Measurements from ENCODE around the gene TRIM60.

The TRIM60 gene

DNA sequence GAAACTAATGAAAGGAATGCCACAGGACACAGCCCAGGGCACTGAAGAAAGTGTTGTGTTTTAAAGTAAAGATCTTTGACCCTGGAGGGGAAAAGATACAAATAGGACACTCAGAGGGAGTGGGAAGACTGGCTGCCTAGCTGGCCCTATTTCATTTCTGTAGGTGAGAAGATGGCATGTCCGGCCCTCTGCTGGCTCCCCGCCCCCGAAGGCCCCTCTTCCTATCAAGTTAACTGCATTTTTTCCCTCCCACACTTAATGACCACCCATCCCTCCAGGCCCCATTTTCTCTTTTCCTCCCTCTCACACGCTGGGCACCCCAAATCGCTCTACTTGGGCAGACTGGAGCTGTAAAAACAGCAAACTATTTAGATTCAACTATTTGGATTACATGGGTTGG is 16.4 kb downstream of the TRIM60 start:
- Histone ChIP-seq H3K4me3 (ENCODE audit: low read depth, low read length) (no peak overlapping the region), H3K27ac (ENCODE audit: extremely low read depth, low read depth, low read length) (no peak overlapping the region), H3K36me3 (ENCODE audit: control insufficient read depth in 2 of 2, insufficient read depth in 1 of 2, low read length in 2 of 2) (no peaks in the 10 kb centered on the region), H3K9me3 (ENCODE audit: control insufficient read depth, insufficient read depth, low read depth, low read length) (no peaks in the 10 kb centered on the region), H3K4me1 (ENCODE audit: control insufficient read depth, insufficient read depth, low read length) (no peaks in the 10 kb centered on the region)
- no peak for TF ChIP-seq ZNF837 (tag by site-specific recombination; IDR thresholded peaks at IDR 0.05)
- TF ChIP-seq ZFP3 (tag by site-specific recombination; IDR thresholded peaks at IDR 0.05; ENCODE audit: low read depth): no peak
- no peak for TF ChIP-seq ZNF501 (tag by site-specific recombination; IDR thresholded peaks at IDR 0.05)
- TF ChIP-seq OSR2 (tag by site-specific recombination; IDR thresholded peaks at IDR 0.05): no peak
- TF ChIP-seq ZNF654 (tag by site-specific recombination; IDR thresholded peaks at IDR 0.05; ENCODE audit: low read depth): no peak
- TF ChIP-seq ZBTB7A (tag by site-specific recombination; IDR thresholded peaks at IDR 0.05; ENCODE audit: low read depth): no peak
- no peak for TF ChIP-seq PRDM10 (tag by site-specific recombination; IDR thresholded peaks at IDR 0.05)
- TF ChIP-seq ZNF121 (tag by site-specific recombination; IDR thresholded peaks at IDR 0.05): no peak
- TF ChIP-seq ZSCAN23 (tag by site-specific recombination; IDR thresholded peaks at IDR 0.05): no peak
- TF ChIP-seq ZNF174 (tag by site-specific recombination; IDR thresholded peaks at IDR 0.05): no peak
- TF ChIP-seq ZFP37 (tag by site-specific recombination; IDR thresholded peaks at IDR 0.05): no peak
- no peak for TF ChIP-seq ZNF324 (tag by site-specific recombination; IDR thresholded peaks at IDR 0.05)
- TF ChIP-seq MZF1 (tag by site-specific recombination; IDR thresholded peaks at IDR 0.05; ENCODE audit: borderline replicate concordance): no peak
- no peak for TF ChIP-seq KLF1 (tag by site-specific recombination; IDR thresholded peaks at IDR 0.05)
- TF ChIP-seq ZXDB (tag by site-specific recombination; IDR thresholded peaks at IDR 0.05): no peak
- TF ChIP-seq ZNF398 (tag by site-specific recombination; IDR thresholded peaks at IDR 0.05): no peak
- TF ChIP-seq ZBTB26 (tag by site-specific recombination; optimal IDR thresholded peaks at IDR 0.05): no peak
- no peak for TF ChIP-seq ZNF404 (tag by site-specific recombination; IDR thresholded peaks at IDR 0.05)
- ChIA-PET POLR2A (no interaction called here), CTCF (no interaction called here)

- POLR2A ChIA-PET: no interaction called here
- Histone ChIP-seq H3K27ac (ENCODE audit: extremely low read depth, low read depth, low read length) (no peak overlapping the region), H3K9me3 (ENCODE audit: control insufficient read depth, insufficient read depth, low read depth, low read length) (no peaks in the 10 kb centered on the region), H3K4me1 (ENCODE audit: control insufficient read depth, insufficient read depth, low read length) (no peaks in the 10 kb centered on the region), H3K36me3 (ENCODE audit: control insufficient read depth in 2 of 2, insufficient read depth in 1 of 2, low read length in 2 of 2) (no peaks in the 10 kb centered on the region), H3K4me3 (ENCODE audit: low read depth, low read length) (no peak overlapping the region)
- TF ChIP-seq ZNF530 (tag by site-specific recombination; IDR thresholded peaks at IDR 0.05; ENCODE audit: low read depth): no peak
- TF ChIP-seq TCF7L2 (IDR thresholded peaks at IDR 0.05; ENCODE audit: borderline replicate concordance, low read depth, low read length): no peak
- TF ChIP-seq ZNF404 (tag by site-specific recombination; IDR thresholded peaks at IDR 0.05): no peak
- no peak for TF ChIP-seq SCRT1 (tag by site-specific recombination; IDR thresholded peaks at IDR 0.05; ENCODE audit: borderline replicate concordance)
- no peak for TF ChIP-seq WT1 (tag by site-specific recombination; IDR thresholded peaks at IDR 0.05)
- TF ChIP-seq ZNF350 (tag by site-specific recombination; IDR thresholded peaks at IDR 0.05): no peak
- CTCF ChIA-PET: no interaction called here
Observed at GRCh38 chr4:165052627-165053026, 20.8 kb downstream of the TRIM60 start.
